WTC11 (cell line): ENCODE measurements around the gene PODXL. TPM values are rescaled to one million over a fixed set of nuclear protein-coding genes. Genes with fewer than 3 reads are reported as not detected.

ENCODE experiments used
- ATAC-seq: fragments of 200-7000 bp; cut with Tn5 transposase; 2 replicates; pipeline ENCODE4 v1.10.0; 2021; ENCODE audit warnings: mild to moderate bottlenecking, moderate library complexity
- CTCF ChIA-PET: fragments of 300-600 bp; sonication (Branson Sonifier 250); formaldehyde crosslinking; loops from one replicate; lab custom pipeline; 2021; ENCODE audit warnings: antibody characterized with exemption; lab: Charles Lee
- POLR2A ChIA-PET: fragments of 350-600 bp; sonication (Branson Sonifier 250); formaldehyde crosslinking; loops from one replicate; lab custom pipeline; 2021; ENCODE audit warnings: antibody characterized with exemption; lab: Charles Lee
- DNase-seq: peaks from one replicate; pipeline ENCODE4 v3.0.0; 2021; ENCODE audit warnings: low spot score
- H3K27ac Mint-ChIP-seq: 2 replicates; pipeline ENCODE4 v1.8.0; 2021; ENCODE audit warnings: mixed read lengths
- H3K27me3 Mint-ChIP-seq: 2 replicates; pipeline ENCODE4 v1.8.0; 2021; ENCODE audit warnings: low read depth, mild to moderate bottlenecking, moderate library complexity, mixed read lengths
- H3K36me3 Mint-ChIP-seq: 2 replicates; pipeline ENCODE4 v1.8.0; 2021; ENCODE audit warnings: mixed read lengths
- H3K4me1 Mint-ChIP-seq: 2 replicates; pipeline ENCODE4 v1.8.0; 2022; ENCODE audit warnings: mixed read lengths
- H3K4me3 Mint-ChIP-seq: 2 replicates; pipeline ENCODE4 v1.8.0; 2021; ENCODE audit warnings: mild to moderate bottlenecking, moderate library complexity, mixed read lengths
- H3K9me3 Mint-ChIP-seq: 2 replicates; pipeline ENCODE4 v1.8.0; 2021; ENCODE audit warnings: mixed read lengths
- CREB1 ChIP-seq: sonication (generic); formaldehyde crosslinking; IDR thresholded peaks from 2 replicates; pipeline ENCODE4 v1.8.0; 2023; ENCODE audit warnings: mild to moderate bottlenecking, missing genetic modification reagents
- CREM ChIP-seq: sonication (generic); formaldehyde crosslinking; IDR thresholded peaks from 2 replicates; pipeline ENCODE4 v1.8.1; 2022; ENCODE audit warnings: mild to moderate bottlenecking, missing genetic modification reagents, moderate library complexity
- FOXK1 ChIP-seq: sonication (generic); formaldehyde crosslinking; IDR thresholded peaks from 2 replicates; pipeline ENCODE4 v1.8.0; 2022; ENCODE audit warnings: mild to moderate bottlenecking, moderate library complexity, missing genetic modification reagents
- FOXP1 ChIP-seq: sonication (generic); formaldehyde crosslinking; IDR thresholded peaks from 2 replicates; pipeline ENCODE4 v1.8.0; 2022; ENCODE audit warnings: missing genetic modification reagents, mild to moderate bottlenecking, moderate library complexity, borderline replicate concordance
- GABPB1 ChIP-seq: sonication (generic); formaldehyde crosslinking; IDR thresholded peaks from 2 replicates; pipeline ENCODE4 v1.8.1; 2023; ENCODE audit warnings: mild to moderate bottlenecking, missing genetic modification reagents
- HMGA2 ChIP-seq: fragments of 250-450 bp; sonication (Bioruptor Pico); IDR thresholded peaks from 2 replicates; pipeline ENCODE4 v1.4.0; 2021; ENCODE audit warnings: mild to moderate bottlenecking, moderate library complexity
- SMAD4 ChIP-seq: sonication (generic); formaldehyde crosslinking; IDR thresholded peaks from 2 replicates; pipeline ENCODE4 v1.8.0; 2022; ENCODE audit warnings: mild to moderate bottlenecking, missing genetic modification reagents
- TP53 ChIP-seq: sonication (generic); formaldehyde crosslinking; IDR thresholded peaks from 2 replicates; pipeline ENCODE4 v1.8.1; 2023; ENCODE audit warnings: mild to moderate bottlenecking, missing genetic modification reagents
- ZBTB21 ChIP-seq: sonication (generic); formaldehyde crosslinking; IDR thresholded peaks from 2 replicates; pipeline ENCODE4 v1.8.1; 2023; ENCODE audit warnings: mild to moderate bottlenecking, missing genetic modification reagents, borderline replicate concordance
- ZNF263 ChIP-seq: sonication (generic); formaldehyde crosslinking; IDR thresholded peaks from 2 replicates; pipeline ENCODE4 v1.8.1; 2022; ENCODE audit warnings: low read depth, mild to moderate bottlenecking, moderate library complexity, missing genetic modification reagents
- ZNF317 ChIP-seq: sonication (generic); formaldehyde crosslinking; IDR thresholded peaks from 2 replicates; pipeline ENCODE4 v1.8.1; 2023; ENCODE audit warnings: low read depth, mild to moderate bottlenecking, moderate library complexity, missing genetic modification reagents, borderline replicate concordance
- total RNA-seq: library from RNA; stranded (reverse); gene quantifications from 3 replicates; pipeline ENCODE4 v1.2.3, GENCODE V29; 2021
- TF ChIP-seq, protein P1 (sequence below): fragments of 250-450 bp; sonication (Bioruptor Pico); IDR thresholded peaks from 2 replicates; pipeline ENCODE4 v2.1.2; 2022; ENCODE audit warnings: mild to moderate bottlenecking, moderate library complexity
- TF ChIP-seq, protein P2 (sequence below): fragments of 250-450 bp; sonication (Bioruptor Pico); IDR thresholded peaks from 2 replicates; pipeline ENCODE4 v1.9.0; 2021; ENCODE audit warnings: mild to moderate bottlenecking, borderline replicate concordance
- TF ChIP-seq, protein P3 (sequence below): sonication (generic); formaldehyde crosslinking; conservative IDR thresholded peaks from 2 replicates; pipeline ENCODE4 v1.8.1; 2022; ENCODE audit warnings: mild to moderate bottlenecking, missing genetic modification reagents
- TF ChIP-seq, protein P4 (sequence below): sonication (generic); formaldehyde crosslinking; IDR thresholded peaks from 2 replicates; pipeline ENCODE4 v1.8.1; 2022; ENCODE audit warnings: missing genetic modification reagents, borderline replicate concordance
- TF ChIP-seq, protein P5 (sequence below): sonication (generic); formaldehyde crosslinking; IDR thresholded peaks from 2 replicates; pipeline ENCODE4 v1.8.0; 2023; ENCODE audit warnings: missing genetic modification reagents
- TF ChIP-seq, protein P6 (sequence below): sonication (generic); formaldehyde crosslinking; IDR thresholded peaks from 2 replicates; pipeline ENCODE4 v1.8.1; 2023; ENCODE audit warnings: mild to moderate bottlenecking, missing genetic modification reagents

Gene PODXL
- total RNA-seq, 1 experiment from 2014 or later: 483 TPM

DNA sequence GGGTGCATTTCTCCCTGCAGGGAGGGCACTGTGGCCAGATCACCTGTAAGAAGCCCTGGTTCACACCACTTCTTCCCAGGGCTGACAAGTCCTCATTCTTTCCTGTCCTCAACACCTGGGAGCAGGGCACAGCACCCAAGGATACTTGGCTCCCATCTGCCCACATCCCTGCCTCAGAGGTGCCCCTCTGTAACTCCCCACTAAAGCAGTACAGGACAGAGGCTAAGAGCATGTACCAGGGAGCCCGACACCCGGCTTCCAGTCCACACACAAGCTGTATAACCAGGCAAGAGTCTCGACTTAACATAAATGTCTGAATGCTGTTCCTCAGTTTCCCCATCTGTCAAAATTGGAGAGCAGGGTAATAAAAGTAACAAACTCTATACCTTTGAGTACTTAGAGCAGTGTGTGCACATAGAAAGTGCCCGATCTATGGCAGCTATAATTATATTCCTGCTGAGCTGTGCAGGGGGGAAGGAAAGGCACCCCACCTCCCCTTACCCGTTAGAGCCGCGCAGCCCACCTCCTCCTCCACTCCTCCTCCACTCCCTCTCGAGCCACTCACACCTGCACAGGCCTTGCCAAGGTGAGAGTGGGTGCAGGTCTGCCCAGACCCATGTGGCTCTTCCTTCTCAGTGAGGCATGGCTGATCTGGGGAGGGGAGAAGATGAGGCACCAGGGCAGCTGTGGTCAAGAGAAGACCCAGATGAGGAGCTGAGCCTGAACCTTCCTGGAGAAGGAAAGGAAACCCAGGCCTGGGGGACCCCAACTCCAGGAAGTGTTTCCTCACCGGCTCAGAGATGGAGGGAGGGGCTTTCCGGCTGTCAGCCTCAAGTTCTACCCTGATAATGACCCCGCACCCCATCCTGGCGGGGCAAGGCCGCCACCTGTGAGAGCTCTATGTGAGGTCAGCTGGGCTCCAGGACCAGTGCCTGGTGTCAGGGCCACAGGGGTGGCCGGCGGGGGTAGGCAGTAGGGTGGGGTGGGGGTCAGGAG lies 22.6 kb downstream of the PODXL start:
- Mint-ChIP-seq H3K4me3 (no peak overlapping the region), H3K36me3 (peaks cover 28% of the 10 kb centered on the region), H3K27me3 (no peaks in the 10 kb centered on the region), H3K9me3 (no peaks in the 10 kb centered on the region), H3K27ac (peak overlapping the region; percentile 57; the same call in 1 of the 2 replicates), H3K4me1 (peaks cover 79% of the 10 kb centered on the region)
- CTCF ChIA-PET: interaction anchor here (0.6 to 3.2 kb wide), 3 partner anchors 12 to 563 kb away, joined by 5 to 21 read pairs (median 7); no protein-coding TSS in a partner anchor
- ATAC-seq (no peak), DNase-seq (no peak)
- POLR2A ChIA-PET: interaction anchor here (0.6 to 1.4 kb wide), 2 partner anchors 9 to 45 kb away, joined by 3 to 6 read pairs; no protein-coding TSS in a partner anchor
- TF ChIP-seq, protein P1, sequence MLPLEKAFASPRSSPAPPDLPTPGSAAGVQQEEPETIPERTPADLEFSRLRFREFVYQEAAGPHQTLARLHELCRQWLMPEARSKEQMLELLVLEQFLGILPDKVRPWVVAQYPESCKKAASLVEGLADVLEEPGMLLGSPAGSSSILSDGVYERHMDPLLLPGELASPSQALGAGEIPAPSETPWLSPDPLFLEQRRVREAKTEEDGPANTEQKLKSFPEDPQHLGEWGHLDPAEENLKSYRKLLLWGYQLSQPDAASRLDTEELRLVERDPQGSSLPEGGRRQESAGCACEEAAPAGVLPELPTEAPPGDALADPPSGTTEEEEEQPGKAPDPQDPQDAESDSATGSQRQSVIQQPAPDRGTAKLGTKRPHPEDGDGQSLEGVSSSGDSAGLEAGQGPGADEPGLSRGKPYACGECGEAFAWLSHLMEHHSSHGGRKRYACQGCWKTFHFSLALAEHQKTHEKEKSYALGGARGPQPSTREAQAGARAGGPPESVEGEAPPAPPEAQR (CRISPR knock-in tag): no peak
- no peak for TF ChIP-seq CREM (CRISPR knock-in tag)
- TF ChIP-seq, protein P2, sequence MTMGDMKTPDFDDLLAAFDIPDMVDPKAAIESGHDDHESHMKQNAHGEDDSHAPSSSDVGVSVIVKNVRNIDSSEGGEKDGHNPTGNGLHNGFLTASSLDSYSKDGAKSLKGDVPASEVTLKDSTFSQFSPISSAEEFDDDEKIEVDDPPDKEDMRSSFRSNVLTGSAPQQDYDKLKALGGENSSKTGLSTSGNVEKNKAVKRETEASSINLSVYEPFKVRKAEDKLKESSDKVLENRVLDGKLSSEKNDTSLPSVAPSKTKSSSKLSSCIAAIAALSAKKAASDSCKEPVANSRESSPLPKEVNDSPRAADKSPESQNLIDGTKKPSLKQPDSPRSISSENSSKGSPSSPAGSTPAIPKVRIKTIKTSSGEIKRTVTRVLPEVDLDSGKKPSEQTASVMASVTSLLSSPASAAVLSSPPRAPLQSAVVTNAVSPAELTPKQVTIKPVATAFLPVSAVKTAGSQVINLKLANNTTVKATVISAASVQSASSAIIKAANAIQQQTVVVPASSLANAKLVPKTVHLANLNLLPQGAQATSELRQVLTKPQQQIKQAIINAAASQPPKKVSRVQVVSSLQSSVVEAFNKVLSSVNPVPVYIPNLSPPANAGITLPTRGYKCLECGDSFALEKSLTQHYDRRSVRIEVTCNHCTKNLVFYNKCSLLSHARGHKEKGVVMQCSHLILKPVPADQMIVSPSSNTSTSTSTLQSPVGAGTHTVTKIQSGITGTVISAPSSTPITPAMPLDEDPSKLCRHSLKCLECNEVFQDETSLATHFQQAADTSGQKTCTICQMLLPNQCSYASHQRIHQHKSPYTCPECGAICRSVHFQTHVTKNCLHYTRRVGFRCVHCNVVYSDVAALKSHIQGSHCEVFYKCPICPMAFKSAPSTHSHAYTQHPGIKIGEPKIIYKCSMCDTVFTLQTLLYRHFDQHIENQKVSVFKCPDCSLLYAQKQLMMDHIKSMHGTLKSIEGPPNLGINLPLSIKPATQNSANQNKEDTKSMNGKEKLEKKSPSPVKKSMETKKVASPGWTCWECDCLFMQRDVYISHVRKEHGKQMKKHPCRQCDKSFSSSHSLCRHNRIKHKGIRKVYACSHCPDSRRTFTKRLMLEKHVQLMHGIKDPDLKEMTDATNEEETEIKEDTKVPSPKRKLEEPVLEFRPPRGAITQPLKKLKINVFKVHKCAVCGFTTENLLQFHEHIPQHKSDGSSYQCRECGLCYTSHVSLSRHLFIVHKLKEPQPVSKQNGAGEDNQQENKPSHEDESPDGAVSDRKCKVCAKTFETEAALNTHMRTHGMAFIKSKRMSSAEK (CRISPR knock-in tag): no peak
- no peak for TF ChIP-seq TP53 (CRISPR knock-in tag)
- no peak for TF ChIP-seq GABPB1
- TF ChIP-seq, protein P3, sequence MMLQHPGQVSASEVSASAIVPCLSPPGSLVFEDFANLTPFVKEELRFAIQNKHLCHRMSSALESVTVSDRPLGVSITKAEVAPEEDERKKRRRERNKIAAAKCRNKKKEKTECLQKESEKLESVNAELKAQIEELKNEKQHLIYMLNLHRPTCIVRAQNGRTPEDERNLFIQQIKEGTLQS (CRISPR knock-in tag): no peak
- TF ChIP-seq SMAD4 (CRISPR knock-in tag): no peak

DNA sequence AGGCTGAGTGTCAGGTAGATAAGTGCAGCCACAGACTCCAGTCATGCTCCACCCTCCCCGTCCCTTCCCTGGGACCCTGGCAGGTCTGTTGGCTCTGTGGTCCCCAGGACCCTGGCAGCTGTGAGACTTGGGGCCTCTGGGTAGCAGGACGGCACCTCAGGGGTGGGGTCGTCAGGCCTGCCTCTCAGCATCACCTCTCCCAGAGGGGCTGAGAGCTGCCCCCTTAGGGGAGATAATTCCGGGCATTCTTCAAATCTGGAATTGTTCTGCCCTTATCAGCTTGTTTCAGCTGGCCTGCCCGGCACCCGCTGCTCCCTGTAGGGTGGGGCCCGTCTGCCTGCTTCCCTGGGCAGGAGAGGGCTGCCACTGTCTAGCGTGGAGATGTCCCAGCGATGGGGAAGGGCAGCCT lies 23.3 kb downstream of the PODXL start:
- H3K27me3 Mint-ChIP-seq: no peaks in the 10 kb centered on the region
- ATAC-seq: no peak
- H3K4me3 Mint-ChIP-seq: no peak overlapping the region
- TF ChIP-seq FOXP1 (CRISPR knock-in tag) (0 out of 2 replicates have a peak, but pooled peaks have one; percentile 59), HMGA2 (no peak)
- TF ChIP-seq, all 79 proteins: peak for 1
- Mint-ChIP-seq H3K36me3 (peaks cover 28% of the 10 kb centered on the region), H3K9me3 (no peaks in the 10 kb centered on the region), H3K27ac (no peak overlapping the region), H3K4me1 (peaks cover 79% of the 10 kb centered on the region)
- POLR2A ChIA-PET: interaction anchor here (0.6 to 1.4 kb wide), 2 partner anchors 10 to 14 kb away, joined by 3 to 6 read pairs; no protein-coding TSS in a partner anchor
- CTCF ChIA-PET: interaction anchor here (3.2 kb wide), 1 partner anchor 13 kb away, joined by 21 read pairs; no protein-coding TSS in a partner anchor
- no peak for DNase-seq

DNA sequence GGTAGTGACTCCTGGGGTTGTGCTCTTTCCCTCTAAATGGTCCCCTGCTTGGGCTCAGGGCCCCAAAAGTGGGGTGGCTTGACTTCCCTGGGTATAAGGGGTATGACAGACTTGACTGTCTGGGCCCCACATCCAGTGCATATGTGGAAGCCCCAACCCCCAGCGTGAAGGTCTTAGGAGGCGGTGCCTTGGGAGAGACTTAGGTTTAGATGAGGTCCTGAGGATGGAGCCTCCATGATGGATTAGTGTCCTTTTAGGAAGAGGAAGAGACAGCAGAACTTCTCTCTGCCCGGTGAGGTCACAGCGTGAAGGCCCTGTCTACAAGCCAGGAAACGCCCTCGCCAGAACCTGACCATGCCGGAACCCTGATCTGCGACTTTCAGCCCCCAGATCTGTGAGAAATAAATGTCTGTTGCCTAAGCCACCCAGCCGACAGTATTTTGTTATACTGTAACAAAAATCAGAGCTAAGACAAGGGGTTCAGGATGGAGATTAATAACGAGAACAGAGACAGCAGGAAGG lies 23.8 kb downstream of the PODXL start:
- no peak for TF ChIP-seq FOXK1
- TF ChIP-seq, protein P4, sequence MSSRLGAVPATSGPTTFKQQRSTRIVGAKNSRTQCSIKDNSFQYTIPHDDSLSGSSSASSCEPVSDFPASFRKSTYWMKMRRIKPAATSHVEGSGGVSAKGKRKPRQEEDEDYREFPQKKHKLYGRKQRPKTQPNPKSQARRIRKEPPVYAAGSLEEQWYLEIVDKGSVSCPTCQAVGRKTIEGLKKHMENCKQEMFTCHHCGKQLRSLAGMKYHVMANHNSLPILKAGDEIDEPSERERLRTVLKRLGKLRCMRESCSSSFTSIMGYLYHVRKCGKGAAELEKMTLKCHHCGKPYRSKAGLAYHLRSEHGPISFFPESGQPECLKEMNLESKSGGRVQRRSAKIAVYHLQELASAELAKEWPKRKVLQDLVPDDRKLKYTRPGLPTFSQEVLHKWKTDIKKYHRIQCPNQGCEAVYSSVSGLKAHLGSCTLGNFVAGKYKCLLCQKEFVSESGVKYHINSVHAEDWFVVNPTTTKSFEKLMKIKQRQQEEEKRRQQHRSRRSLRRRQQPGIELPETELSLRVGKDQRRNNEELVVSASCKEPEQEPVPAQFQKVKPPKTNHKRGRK (CRISPR knock-in tag): no peak
- TF ChIP-seq, protein P5, sequence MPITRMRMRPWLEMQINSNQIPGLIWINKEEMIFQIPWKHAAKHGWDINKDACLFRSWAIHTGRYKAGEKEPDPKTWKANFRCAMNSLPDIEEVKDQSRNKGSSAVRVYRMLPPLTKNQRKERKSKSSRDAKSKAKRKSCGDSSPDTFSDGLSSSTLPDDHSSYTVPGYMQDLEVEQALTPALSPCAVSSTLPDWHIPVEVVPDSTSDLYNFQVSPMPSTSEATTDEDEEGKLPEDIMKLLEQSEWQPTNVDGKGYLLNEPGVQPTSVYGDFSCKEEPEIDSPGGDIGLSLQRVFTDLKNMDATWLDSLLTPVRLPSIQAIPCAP (CRISPR knock-in tag): no peak
- no peak for TF ChIP-seq CREB1 (CRISPR knock-in tag)
- TF ChIP-seq, protein P1 (CRISPR knock-in tag): no peak
- TF ChIP-seq, protein P6, sequence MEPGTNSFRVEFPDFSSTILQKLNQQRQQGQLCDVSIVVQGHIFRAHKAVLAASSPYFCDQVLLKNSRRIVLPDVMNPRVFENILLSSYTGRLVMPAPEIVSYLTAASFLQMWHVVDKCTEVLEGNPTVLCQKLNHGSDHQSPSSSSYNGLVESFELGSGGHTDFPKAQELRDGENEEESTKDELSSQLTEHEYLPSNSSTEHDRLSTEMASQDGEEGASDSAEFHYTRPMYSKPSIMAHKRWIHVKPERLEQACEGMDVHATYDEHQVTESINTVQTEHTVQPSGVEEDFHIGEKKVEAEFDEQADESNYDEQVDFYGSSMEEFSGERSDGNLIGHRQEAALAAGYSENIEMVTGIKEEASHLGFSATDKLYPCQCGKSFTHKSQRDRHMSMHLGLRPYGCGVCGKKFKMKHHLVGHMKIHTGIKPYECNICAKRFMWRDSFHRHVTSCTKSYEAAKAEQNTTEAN (CRISPR knock-in tag): no peak
- no peak for TF ChIP-seq ZNF317
- no peak for TF ChIP-seq ZBTB21 (CRISPR knock-in tag)
- no peak for TF ChIP-seq ZNF263 (CRISPR knock-in tag)
- Mint-ChIP-seq H3K27ac (peak overlapping the region; percentile 74), H3K36me3 (peaks cover 25% of the 10 kb centered on the region), H3K27me3 (no peaks in the 10 kb centered on the region), H3K4me1 (peaks cover 76% of the 10 kb centered on the region), H3K4me3 (no peak overlapping the region), H3K9me3 (no peaks in the 10 kb centered on the region)
- ChIA-PET POLR2A (interaction anchor here (0.6 kb wide), 1 partner anchor 14 kb away, joined by 3 read pairs; no protein-coding TSS in a partner anchor), CTCF (interaction anchor here (1.0 kb wide), 1 partner anchor 13 kb away, joined by 3 read pairs; no protein-coding TSS in a partner anchor)
- no peak for ATAC-seq
- no peak for DNase-seq
